GM18508 (cell line): ENCODE measurements around the gene NEK6.

Experiments used
- ATAC-seq: cut with Tn5 transposase; IDR thresholded peaks from one replicate; pipeline ENCODE4 v1.9.1; 2021; ENCODE audit warnings: moderate number of reproducible peaks; ENCODE audit not compliant: insufficient read depth, unreplicated experiment

The NEK6 gene

DNA sequence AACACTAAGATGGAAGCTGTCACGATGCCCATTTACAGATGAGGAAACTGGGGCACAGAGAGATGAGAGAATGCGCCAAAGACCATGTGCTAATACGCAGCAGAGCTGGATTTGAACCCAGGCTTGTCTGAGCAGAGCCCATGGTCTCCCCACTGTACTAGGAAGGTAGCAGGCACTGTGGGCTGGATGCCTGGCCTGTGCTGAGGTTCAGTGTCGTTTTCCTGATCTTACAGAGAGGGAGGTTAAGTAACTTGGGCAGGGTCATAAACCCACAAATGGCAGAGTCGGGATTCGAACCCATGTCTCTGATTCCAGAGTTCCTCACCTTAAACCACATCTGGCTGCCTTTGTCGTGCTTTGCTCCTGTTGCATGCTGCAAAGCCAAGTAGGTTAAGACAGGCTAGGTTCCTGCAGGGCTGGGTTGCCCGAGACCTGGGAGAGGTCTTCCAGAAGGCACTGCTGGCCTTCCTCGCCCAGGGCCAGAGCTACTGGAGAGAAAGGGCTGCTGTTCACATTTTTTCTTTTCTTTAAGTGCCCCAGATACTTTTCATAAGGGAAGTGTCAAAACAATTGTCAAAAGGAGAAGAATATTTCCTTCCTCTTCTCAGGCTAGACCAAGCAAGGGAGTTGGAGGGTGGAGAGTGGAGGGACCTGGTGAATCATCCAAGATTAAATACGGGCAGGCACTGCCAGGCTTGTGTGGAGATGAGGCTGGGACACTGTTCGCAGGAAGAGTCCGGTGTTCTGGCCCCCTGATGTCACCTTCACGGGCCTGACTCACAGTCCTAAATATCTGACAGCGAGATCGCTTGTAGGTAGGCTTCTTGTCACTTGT is 3.2 kb downstream of the NEK6 start:
- no peak for ATAC-seq

DNA sequence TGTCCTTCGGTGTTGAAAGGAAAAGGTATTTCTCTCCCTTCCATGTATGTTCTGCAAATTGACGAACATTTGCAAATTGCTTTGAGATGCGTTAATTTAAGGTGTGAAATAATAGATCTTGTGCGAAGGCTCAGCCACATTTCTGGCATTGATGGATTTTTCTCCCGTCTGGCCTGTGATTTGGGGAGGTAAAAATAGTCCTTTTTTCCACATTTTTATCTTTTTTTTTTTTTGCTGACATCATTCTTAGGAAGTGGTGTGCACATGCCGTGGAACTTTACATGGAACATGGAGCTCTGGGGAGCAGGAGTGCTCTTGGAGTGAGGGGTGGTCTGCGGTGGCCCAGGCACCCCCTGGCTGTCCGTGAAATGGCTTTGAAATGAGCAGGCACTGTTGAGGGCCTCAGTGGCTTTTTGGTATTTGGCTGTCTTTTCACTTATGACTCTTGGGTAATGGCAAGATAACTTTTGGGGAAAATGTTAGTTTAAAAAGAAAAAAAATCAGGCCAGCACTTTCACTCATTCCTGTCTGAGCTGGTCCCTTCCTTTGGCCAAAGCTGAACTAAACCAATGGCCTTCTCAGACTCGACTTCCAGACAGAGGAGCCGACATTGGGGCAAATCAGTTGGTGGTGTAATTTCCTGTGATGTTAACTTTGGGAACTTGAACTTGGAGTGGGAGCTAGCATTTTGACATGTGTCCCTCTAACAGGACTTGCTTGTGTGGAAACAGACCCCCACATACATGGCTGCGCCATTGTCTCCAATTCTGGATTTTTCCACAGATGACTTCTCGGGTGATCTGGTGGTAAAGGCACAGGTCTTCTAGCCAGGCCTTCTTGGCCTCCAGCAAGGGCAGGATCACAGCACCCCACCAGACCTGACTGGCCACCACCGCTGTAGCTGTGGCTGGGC is 4.2 kb downstream of the NEK6 start:
- ATAC-seq, result no peak

DNA sequence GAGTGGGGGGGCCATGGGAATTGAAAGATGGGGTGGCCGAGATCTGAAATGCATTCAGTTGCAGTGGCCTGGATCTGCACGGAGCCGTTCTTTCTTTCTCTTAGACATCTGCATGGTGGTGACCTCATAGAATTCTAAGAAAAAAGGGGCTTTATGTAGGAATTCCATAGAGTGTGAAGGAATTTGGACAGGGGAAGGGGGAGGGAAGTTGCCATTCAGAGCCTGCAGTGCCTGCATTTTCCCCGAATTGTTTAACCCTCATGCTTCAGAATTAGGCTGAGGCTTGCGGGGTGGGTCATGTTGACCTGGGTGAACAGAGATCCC is 4.9 kb downstream of the NEK6 start:
- no peak for ATAC-seq

DNA sequence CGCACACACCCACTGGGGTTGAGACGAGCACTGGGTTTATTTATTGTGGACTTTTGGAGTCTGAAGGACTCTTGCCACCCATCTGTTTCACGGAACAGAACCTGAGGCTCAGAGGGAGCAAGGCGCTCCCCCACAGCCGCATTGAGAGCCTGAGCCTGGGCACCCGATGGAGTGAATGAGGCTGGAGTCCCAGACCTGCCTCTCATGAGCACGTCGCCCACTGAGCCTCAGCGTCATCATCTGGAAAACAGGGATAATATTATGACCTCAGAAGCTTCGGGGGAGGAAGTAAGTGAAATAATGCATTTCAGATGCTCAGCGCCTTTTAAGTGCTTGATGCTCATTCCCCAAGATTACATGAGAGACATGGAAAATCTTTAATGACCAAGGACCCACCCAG is 5.5 kb downstream of the NEK6 start:
- no peak for ATAC-seq

DNA sequence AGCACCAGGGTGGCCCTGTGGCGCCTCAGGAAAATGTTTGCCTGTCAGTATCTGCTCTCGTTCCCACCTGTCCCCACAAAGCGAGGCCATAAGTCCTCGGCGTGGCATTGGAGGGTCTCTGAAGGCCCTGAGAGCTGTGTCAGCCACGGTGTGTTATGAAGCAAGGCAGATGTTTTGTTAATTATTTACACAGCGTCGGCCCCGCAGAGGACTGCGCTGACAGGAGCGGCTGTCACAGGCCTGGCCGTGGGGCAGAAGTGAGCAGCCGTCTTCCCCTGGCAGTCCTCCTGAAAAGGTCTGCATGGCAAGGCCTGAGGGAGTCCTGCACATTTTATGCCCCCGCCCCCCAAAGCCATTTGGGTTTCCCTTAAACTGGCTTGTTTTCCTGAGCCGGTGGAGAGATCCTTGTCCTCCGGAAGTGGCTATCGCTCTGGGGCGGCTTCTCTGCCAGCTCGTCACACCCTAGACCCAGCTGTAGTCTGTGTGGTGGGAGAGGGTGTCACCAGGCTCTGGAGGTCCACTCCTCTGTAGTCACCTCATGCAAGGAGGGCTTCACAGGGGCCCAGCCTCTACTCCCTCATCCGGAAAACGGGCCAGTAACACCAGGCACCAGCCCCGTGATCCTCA is 6.2 kb downstream of the NEK6 start:
- peak; percentile 33 for ATAC-seq

DNA sequence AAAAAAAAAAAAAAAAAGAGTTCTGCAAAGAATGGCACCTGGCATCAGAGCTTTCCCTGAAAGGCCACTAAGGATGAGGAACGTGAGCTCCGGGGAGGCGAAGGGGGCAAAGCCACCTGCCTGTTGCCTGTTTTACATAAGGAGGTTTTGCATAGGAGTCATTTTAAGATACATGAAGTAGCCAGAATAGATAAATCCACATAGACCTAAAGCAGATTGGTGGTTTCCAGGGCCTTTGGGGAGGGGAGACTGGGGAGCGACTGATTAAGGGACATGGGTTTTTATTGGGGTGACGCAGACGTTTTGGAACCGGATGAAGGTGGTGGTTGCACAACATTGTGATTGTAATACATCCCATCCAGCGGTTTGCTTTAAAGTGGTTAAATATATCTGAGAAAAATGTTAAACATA is 7.1 kb downstream of the NEK6 start:
- ATAC-seq, result peak; percentile 46

DNA sequence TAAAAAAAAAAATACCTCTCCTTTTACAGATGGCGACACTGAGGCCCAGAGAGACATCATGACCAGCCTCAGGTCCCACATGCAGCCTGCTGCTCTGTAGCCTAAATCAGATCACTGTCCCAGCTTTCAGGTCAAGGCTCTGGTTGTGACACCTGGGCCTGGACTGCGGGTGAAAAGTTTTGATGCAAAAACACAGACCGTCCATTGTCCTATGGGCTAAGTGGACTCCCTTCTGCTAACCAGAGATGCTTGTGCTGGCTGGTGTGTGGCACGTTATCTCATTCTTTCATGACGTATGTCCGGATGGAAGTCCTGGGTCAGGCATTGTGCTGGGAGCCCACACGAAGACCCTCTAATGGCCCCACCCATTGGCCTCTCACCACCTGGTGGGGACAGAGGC is 7.8 kb downstream of the NEK6 start:
- ATAC-seq, result no peak

DNA sequence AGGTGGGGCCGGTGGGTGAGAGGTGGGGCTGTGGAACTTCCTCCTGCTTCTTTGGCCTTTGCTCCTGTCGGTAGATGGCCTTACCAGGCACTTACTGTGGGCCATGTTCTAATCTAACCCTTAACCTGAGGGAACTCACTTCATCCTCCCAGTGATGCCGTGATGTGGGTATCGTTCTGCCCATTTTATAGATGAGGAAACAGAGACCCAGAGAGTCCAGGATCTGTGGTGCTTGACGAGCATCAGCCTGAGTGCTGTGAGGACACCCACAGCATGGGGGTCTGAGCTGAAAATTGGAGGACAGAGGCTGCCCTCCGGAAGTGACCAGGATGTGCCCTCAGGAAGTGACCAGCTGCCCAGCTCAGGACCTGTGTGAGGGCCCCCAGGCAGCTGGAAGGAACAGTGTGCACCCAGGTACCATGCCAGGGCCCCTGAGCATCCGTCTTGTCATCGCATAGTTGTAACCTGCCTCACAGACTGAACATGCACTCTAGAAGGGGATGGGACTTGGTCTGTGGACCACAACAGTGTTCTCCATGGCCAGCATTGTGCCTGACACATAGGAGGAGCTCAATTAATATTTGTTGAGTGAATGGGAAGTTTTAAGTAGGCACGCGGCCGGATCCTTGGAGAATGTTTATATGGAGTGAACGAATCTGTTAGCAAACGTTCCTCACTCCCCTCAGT is 8.5 kb downstream of the NEK6 start:
- ATAC-seq, result no peak

DNA sequence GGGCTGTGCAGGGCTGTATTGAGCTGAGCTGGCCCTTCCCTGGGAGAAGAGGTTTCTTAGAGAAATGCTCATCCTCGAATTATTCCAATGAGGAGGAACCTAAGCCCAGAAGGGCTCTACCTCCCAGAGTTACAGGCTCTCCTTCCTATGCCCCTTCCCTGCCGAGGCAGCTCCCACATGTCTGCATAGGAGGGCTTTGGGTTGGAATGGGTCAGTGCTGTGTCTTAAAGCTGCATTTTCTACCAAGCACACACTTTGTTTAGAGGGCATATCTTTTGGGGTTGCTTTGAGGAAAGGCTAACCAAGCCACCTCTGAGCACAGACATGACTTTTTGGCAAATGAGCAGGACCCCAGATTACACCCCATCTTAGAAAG is 9.1 kb downstream of the NEK6 start:
- no peak for ATAC-seq

DNA sequence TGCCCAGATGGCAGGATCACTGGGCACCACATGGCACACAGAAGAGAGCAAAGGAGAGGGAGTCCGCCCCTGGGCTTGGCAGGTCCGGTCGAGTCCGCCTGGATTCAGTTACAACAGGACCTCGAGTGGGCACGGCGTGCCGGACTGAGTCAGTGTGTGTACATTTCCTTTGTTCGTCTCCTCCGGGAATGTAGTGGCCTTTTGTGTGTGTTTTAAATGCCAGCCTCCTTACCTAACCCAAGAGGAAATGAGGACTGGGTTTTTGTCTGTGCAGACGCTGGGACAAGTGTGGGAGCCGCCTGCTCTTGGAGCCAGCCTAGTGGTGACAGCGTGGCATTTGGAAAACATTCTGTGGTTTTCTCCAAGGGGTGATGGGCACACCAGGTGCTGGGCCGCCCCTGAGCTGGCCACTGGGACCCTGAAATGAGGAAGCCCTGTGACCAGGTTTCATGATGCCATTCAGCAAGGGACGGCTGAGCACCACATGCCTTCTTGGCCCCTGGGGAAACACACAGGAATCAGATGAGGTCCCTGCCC is 9.6 kb downstream of the NEK6 start:
- ATAC-seq, result no peak

DNA sequence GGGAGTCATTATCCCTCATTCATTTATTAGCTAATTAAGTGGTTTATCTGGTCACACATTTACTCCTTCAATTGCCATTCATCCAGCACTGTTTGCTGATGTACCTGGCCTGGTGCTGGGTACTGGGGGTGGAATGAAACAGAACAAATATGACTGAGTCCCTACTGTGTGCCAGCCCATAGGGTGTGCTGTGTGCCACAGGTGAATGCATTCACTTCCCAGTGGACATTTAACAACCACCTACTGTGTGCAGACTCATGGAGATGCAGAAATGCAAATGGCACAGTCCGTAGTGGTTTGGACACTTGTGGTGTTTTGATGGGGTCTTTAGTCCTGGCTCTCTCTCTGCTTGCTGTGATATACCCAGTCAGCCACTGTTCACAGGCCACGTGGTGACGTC is 10.5 kb downstream of the NEK6 start:
- no peak for ATAC-seq

DNA sequence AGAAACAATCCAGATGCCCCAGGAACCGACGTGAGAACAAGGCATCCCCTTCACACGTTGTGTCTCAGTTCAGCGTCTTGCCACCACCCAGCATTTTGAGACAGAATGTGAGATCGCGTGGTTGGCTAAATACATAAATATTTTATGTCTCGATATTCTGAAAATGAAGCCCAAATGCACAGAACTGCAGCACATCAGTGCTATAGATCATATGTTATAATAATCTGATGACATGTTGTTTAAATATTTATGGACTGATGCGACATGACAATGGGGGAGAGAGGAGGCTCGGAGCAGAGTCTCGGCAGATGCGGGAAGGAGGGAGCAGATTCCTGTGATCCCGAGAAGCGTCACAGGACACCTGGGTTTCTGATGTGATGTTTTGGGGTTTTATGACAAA is 10.9 kb downstream of the NEK6 start:
- no peak for ATAC-seq

DNA sequence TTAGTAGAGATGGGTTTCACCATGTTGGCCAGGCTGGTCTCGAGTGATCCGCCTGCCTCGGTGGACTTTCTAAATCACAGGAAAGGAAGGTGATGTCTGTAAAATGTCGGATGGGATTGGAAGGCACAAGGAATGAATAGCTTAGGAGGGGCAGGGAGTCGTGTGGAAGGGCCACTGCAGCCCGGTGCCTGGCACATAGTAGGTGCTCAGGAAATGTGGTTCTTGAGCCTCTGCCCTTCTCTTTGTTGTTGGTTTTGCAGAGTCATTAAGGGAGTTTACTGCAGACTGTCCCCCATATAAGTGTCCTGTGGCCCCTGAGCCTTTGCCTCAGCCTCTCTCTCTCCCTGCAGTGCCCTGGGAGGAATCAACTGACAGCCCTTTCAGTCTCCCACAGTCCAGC is 11.8 kb downstream of the NEK6 start:
- no peak for ATAC-seq

DNA sequence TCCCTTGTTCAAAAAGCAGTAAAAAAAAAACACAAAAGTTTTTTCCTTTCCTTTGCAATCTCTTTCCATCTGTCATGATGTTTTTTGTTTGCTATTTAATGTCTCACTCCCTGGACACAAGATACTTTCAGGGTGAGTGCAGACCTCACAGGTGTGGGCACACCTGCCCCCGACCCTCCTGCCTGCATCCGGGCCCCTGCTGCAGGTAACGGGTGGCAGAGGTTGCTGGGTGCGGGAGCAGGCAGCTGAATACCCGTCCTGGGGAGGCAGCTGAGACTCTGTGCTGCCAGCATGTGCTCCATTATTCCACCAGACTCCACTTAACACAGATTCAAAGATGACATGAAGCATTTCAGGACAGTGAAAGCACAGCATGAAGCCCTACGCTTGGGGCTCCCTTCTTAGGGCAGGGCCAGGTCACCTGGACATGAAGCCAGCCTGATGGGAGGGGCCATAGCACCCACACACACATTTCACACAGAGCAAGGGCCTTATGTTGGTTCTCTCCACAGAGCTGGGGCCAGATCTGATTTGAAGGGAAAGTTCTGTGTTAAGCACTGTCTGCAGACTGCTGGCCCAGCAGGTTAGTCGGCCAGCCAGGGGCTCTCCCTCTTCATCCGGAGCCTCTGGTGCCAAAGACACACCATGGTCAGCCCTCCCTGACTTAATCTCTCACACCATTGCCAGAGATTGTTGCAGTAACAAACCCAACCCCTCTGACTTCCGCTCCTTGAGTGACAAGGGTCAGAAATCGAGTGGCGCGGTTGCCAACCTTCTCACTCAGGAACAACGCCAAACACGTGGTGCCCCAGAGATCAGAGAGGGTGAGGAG is 13.0 kb downstream of the NEK6 start:
- ATAC-seq, result no peak

DNA sequence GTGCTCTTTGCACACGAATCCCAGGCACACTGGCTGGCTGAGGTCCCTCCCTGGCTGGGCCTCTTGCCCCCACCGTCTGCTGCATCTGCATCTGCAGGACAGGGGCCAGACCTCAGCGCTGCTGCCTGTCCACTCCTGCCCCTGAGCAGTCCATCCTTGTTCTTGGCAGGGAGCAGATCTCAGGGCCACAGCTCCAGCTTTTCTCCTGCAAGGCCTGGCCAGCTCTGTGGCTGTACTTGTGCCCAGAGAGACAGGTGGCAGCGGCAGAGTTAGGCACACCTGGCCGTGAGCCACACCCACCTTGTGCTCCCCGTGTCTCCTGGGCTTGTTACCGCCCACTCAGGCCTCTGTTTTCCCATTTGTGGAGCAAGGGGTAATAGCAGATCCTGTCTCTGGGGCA is 13.9 kb downstream of the NEK6 start:
- no peak for ATAC-seq

DNA sequence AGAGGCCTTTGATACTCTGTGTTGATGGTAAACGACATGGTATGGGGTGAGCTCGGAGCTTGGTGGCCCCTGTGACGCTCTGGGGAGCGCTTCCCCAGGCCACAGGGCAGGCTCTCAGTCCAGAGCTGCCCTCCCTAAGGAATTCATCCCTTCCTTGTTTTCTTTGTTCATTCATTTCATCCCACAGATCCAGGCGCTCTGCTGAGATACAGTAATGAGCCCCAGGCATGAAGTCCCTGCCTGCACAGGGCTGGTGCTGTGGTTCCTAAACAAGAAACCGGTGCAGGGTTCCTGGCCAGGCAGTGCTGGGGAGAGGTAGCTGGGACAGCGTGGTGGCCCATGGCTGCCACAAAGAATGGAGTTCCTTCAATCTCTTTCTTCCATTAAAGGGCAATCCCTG is 14.4 kb downstream of the NEK6 start:
- ATAC-seq, result no peak

DNA sequence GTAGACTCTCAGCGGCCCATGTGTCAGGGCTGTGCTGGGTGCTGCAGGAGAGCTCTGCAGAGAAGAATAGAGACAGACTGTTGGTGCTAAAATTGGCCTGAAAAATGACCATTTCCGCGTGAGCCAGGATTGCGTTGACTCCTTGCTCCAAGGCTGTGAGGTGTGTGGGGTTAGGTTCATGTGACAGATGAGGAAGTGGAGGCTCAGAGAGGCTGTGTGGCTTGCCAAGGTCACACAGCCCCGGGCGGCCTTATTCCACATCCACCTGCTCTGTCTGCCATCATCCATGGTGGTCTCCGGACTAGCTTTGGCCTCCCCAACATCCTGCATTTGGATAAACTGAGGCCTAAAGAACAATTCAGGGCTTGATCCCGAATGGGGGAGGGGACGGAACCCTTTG is 15.2 kb downstream of the NEK6 start:
- ATAC-seq, result no peak

DNA sequence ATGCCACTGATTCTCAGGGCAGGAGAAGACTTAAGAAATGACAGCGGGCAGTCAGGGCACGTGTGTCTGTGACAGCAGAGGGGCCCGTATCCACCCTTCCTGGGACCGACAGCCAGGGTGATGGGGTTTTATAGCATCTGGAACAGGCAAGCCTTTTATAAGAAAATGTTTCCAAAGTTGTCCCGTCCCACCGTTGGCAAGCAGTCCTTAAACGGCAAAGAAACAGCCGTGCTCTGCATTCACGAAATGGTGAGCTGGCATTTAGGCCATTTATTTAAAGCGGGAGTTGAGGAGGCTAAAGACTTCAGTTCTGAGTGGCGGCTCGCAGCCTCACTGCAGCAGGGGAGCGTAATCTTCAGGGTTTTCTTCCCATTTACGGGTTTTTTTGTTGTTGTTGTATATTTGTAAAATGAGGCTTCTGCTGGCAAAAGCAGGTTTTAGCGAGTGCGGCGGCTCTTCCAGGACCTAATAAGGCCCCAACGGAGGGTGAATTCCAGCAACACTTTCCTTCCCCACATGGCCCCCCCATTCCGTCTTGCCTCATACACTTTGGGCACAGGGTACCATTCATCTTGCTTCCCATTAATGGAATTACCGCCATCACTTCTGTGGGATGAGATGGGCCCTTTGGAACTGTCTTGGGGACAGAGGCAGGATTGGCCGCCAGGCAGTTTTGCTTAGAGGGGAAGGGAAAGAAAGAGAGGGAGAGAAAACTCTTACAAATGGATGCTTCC is 15.8 kb downstream of the NEK6 start:
- ATAC-seq, result no peak

DNA sequence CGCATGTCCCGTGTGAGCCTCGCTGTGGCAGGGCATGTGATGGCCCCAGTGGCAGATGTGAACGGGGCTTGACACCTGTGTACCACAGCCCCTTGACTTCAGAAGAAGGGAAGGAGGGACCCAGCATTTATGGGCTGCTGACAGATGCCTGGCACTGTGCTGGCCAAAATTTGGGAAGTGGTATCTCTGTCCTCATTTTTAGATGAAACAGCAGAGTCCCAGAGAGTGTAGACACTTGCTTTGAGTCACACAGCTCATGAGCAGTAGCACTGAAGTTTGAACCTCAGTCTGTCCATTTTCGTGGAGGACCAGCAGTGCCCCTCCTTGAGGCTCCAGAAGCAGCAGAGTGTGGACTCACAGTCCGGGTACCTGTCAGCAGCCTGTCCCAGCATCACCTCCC is 16.5 kb downstream of the NEK6 start:
- no peak for ATAC-seq
